PC-3 (cell line): ENCODE data around the gene SMARCA5.

Experiments
- EZH2 ChIP-seq: fragments of 300-600 bp; sonication (generic); IDR thresholded peaks from one replicate; pipeline ENCODE4 v1.6.1; 2017; ENCODE audit warnings: antibody characterized with exemption, mild to moderate bottlenecking, low read length; ENCODE audit not compliant: unreplicated experiment
- EZH2phosphoT487 ChIP-seq: fragments of 300-600 bp; sonication (generic); IDR thresholded peaks from 2 replicates; pipeline ENCODE4 v1.6.1; 2018; ENCODE audit warnings: mild to moderate bottlenecking, antibody characterized with exemption, low read length, borderline replicate concordance
- TF ChIP-seq, protein P1 (sequence below): fragments of 300-600 bp; sonication (generic); conservative IDR thresholded peaks from 2 replicates; pipeline ENCODE4 v1.5.1; 2017; ENCODE audit warnings: antibody characterized with exemption, low read depth, mild to moderate bottlenecking, low read length

GRCh38 chr4:143511906-143512305 lies 1.6 kb upstream of the SMARCA5 start:
- TF ChIP-seq, protein P1, sequence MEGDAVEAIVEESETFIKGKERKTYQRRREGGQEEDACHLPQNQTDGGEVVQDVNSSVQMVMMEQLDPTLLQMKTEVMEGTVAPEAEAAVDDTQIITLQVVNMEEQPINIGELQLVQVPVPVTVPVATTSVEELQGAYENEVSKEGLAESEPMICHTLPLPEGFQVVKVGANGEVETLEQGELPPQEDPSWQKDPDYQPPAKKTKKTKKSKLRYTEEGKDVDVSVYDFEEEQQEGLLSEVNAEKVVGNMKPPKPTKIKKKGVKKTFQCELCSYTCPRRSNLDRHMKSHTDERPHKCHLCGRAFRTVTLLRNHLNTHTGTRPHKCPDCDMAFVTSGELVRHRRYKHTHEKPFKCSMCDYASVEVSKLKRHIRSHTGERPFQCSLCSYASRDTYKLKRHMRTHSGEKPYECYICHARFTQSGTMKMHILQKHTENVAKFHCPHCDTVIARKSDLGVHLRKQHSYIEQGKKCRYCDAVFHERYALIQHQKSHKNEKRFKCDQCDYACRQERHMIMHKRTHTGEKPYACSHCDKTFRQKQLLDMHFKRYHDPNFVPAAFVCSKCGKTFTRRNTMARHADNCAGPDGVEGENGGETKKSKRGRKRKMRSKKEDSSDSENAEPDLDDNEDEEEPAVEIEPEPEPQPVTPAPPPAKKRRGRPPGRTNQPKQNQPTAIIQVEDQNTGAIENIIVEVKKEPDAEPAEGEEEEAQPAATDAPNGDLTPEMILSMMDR: no peak
- TF ChIP-seq EZH2: no peak
- no peak for TF ChIP-seq EZH2phosphoT487
